HEK293T (cell line): ENCODE measurements around the gene TMEM186.

Experiments
- ARNT ChIP-seq: fragments of 450-650 bp; IDR thresholded peaks from 2 replicates; pipeline ENCODE4 v1.6.1; 2017; ENCODE audit warnings: mild to moderate bottlenecking
- BHLHE40 ChIP-seq: fragments of 450-650 bp; IDR thresholded peaks from 2 replicates; pipeline ENCODE4 v1.6.1; 2016; ENCODE audit warnings: mild to moderate bottlenecking, moderate library complexity, borderline replicate concordance
- ELF4 ChIP-seq: fragments of 450-650 bp; IDR thresholded peaks from 2 replicates; pipeline ENCODE4 v1.6.1; 2017; ENCODE audit warnings: antibody characterized with exemption
- FOXA1 ChIP-seq: fragments of 450-650 bp; IDR thresholded peaks from 2 replicates; pipeline ENCODE4 v1.6.1; 2016; ENCODE audit warnings: mild to moderate bottlenecking
- FOXK2 ChIP-seq: fragments of 450-650 bp; IDR thresholded peaks from 2 replicates; pipeline ENCODE4 v1.6.1; 2016; ENCODE audit warnings: mild to moderate bottlenecking
- L3MBTL2 ChIP-seq: fragments of 450-650 bp; conservative IDR thresholded peaks from 2 replicates; pipeline ENCODE4 v1.6.1; 2016; ENCODE audit warnings: mild to moderate bottlenecking
- SP1 ChIP-seq: fragments of 450-650 bp; IDR thresholded peaks from 2 replicates; pipeline ENCODE4 v1.6.1; 2017
- TARDBP ChIP-seq: fragments of 450-650 bp; IDR thresholded peaks from 2 replicates; pipeline ENCODE4 v1.6.1; 2016
- ZNF384 ChIP-seq: fragments of 450-650 bp; IDR thresholded peaks from 2 replicates; pipeline ENCODE4 v1.6.1; 2016

DNA sequence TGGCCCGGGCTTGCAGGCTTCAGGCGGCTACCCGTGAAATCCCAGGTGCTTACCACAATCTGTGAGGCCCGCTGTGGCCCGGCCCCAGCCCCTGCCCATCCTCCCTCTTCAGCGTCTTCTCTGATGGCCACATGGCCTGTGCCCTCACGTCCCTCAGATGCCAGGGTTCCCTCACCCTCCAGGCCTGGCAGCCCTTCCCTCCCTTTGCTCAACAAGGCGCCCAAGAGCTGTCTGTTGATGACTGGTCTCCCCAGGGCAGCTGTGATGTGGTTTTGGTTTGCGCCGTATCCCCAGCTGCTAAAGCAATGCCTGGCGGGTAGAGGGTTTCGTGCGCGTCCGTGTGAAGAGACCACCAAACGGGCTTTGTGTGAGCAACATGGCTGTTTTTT, 35.3 kb upstream of the TMEM186 start:
- TF ChIP-seq FOXA1: no peak
- TF ChIP-seq SP1: no peak
- no peak for TF ChIP-seq ELF4
- TF ChIP-seq ZNF384: no peak
- no peak for TF ChIP-seq FOXK2
- TF ChIP-seq BHLHE40: no peak
- TF ChIP-seq TARDBP: no peak
- no peak for TF ChIP-seq ARNT
- TF ChIP-seq L3MBTL2: no peak
